ENCODE results near the gene ALS2.
"Not testable (repeated sequence)": the region's sequence is repeated elsewhere in the genome, so short reads cannot be mapped to it uniquely, and the experiment has no call there.

Gene ALS2

GRCh38 chr2:201780674-201781493, at the start of gene ALS2:
Gene ALS2, minus strand, starts transcription at chr2:201780933. Its CDS starts 12,048 bp downstream, at chr2:201768885.
- DNase-seq (ENCODE audit: low read depth) = peak; percentile 88

- DNase-seq (ENCODE audit: low read depth) = no peak
Observed at GRCh38 chr2:201828220-201828619, 47.5 kb upstream of the ALS2 start.

GRCh38 chr2:201827621-201828020, 46.9 kb upstream of the ALS2 start:
- DNase-seq (ENCODE audit: low read depth) = no peak

GRCh38 chr2:201824212-201824611, 43.5 kb upstream of the ALS2 start:
- DNase-seq (ENCODE audit: low read depth) = no peak

- no peak for DNase-seq (ENCODE audit: low read depth)
Observed at GRCh38 chr2:201821080-201821479, 40.3 kb upstream of the ALS2 start.

GRCh38 chr2:201820383-201821007, 39.8 kb upstream of the ALS2 start:
- no peak for DNase-seq (ENCODE audit: low read depth)

- DNase-seq (ENCODE audit: low read depth) = no peak
Observed at GRCh38 chr2:201816657-201817575, 36.2 kb upstream of the ALS2 start.

GRCh38 chr2:201813996-201814760, 33.4 kb upstream of the ALS2 start:
- no peak for DNase-seq (ENCODE audit: low read depth)

GRCh38 chr2:201810604-201811003, 29.9 kb upstream of the ALS2 start:
- not testable (repeated sequence) for DNase-seq (ENCODE audit: low read depth)

- DNase-seq (ENCODE audit: low read depth) = no peak
Observed at GRCh38 chr2:201809633-201810032, 28.9 kb upstream of the ALS2 start.

- no peak for DNase-seq (ENCODE audit: low read depth)
Observed at GRCh38 chr2:201808027-201808426, 27.3 kb upstream of the ALS2 start.

- no peak for DNase-seq (ENCODE audit: low read depth)
Observed at GRCh38 chr2:201807452-201807999, 26.8 kb upstream of the ALS2 start.

- no peak for DNase-seq (ENCODE audit: low read depth)
Observed at GRCh38 chr2:201806442-201807170, 25.9 kb upstream of the ALS2 start, which contains the start of gene CDK15. Gene CDK15, plus strand, starts transcription at chr2:201806537. Its CDS starts 128 bp downstream, at chr2:201806665.

- not testable (repeated sequence) for DNase-seq (ENCODE audit: low read depth)
Observed at GRCh38 chr2:201798914-201799285, 18.2 kb upstream of the ALS2 start.

- DNase-seq (ENCODE audit: low read depth) = no peak
Observed at GRCh38 chr2:201798252-201798913, 17.6 kb upstream of the ALS2 start.

- DNase-seq (ENCODE audit: low read depth) = no peak
Observed at GRCh38 chr2:201797175-201797840, 16.6 kb upstream of the ALS2 start.

- DNase-seq (ENCODE audit: low read depth) = no peak
Observed at GRCh38 chr2:201796478-201796865, 15.7 kb upstream of the ALS2 start.

- no peak for DNase-seq (ENCODE audit: low read depth)
Observed at GRCh38 chr2:201795607-201796477, 15.1 kb upstream of the ALS2 start.

- no peak for DNase-seq (ENCODE audit: low read depth)
Observed at GRCh38 chr2:201794294-201794693, 13.6 kb upstream of the ALS2 start.

Measured in T-helper 22 cell (primary cell).